Ovary (tissue), 9 donors: Measurements from ENCODE around the gene WFDC2. TPM values are rescaled to one million over a fixed set of nuclear protein-coding genes. Genes with fewer than 3 reads are reported as not detected.

Experiments
- DNase-seq, 5 donors: peaks; one replicate each; pipeline ENCODE4 v3.0.0-alpha.2; 2019 to 2020
- H3K27ac ChIP-seq, 2 donors: fragments of 200-600 bp; one replicate each; pipeline versions ENCODE4 v1.5.1 to v1.8.0; 2019 to 2022
- H3K27me3 ChIP-seq: fragments of 200-600 bp; one replicate; pipeline ENCODE4 v1.8.0; 2022
- H3K36me3 ChIP-seq: fragments of 200-600 bp; sonication (generic); one replicate; pipeline ENCODE4 v1.5.1; 2019
- H3K4me1 ChIP-seq: one replicate; pipeline ENCODE4 v1.8.1; 2013; ENCODE audit warnings: mild to moderate bottlenecking, moderate library complexity; ENCODE audit not compliant: insufficient read depth
- H3K4me3 ChIP-seq: fragments of 200-600 bp; sonication (generic); one replicate; pipeline ENCODE4 v1.5.1; 2017
- H3K9me3 ChIP-seq, 2 donors: fragments of 200-600 bp in 1 of 2; sonication (generic) in 1 of 2; one replicate each; pipeline versions ENCODE4 v1.5.1 to v1.8.1; 2013 to 2019; ENCODE audit warnings: mild to moderate bottlenecking in 1 of 2, moderate library complexity in 1 of 2
- CTCF ChIP-seq, 3 donors: fragments of 450-650 bp in 2 of 3; fragments of 200-600 bp in 1 of 3; IDR thresholded peaks; one replicate each; pipeline versions ENCODE4 v1.5.1 to v1.8.0; 2016 to 2022; ENCODE audit warnings: antibody characterized with exemption in 3 of 3, mild to moderate bottlenecking in 1 of 3
- EP300 ChIP-seq: sonication (generic); formaldehyde crosslinking; IDR thresholded peaks from one replicate; pipeline ENCODE4 v1.6.1; 2017; ENCODE audit warnings: antibody characterized with exemption
- POLR2A ChIP-seq: fragments of 450-650 bp; IDR thresholded peaks from one replicate; pipeline ENCODE4 v1.6.1; 2017; ENCODE audit warnings: antibody characterized with exemption, mild to moderate bottlenecking, moderate library complexity
- WGBS, 3 donors: extraction: QIAGEN DNeasy Blood & Tissue Kit in 1 of 3; methylation state at CpG; one replicate each; pipeline versions ENCODE4 v1.1.5 to v1.1.7; 2013 to 2017; 5-methylcytosine and 5-hydroxymethylcytosine counted together
- intact Hi-C, 4 donors: fragments of 100-400 bp; cut with DNase I; formaldehyde crosslinking; loops; one replicate each; pipeline versions ENCODE4 v1.11.0 to v1.15.1; 2022 to 2023
- polyA plus RNA-seq, 2 donors: library from polyadenylated mRNA; stranded (reverse); fragments of 200-250 nt in 1 of 2; fragments of 350-450 nt in 1 of 2; fragmentation: Illumina TruSeq in 1 of 2; extraction: RNeasy Lipid Tissue Mini Kit (QIAGEN cat#74804) in 1 of 2; gene quantifications; one replicate each; pipeline ENCODE4 v1.2.3, GENCODE V29; 2013 to 2014
- total RNA-seq, 7 donors: library from RNA; depleted of rRNA in 2 of 7; stranded (reverse); fragments of >200 nt in 2 of 7; fragmentation: NEBNext Ultra II Directional in 3 of 7; extraction: Animal tissue kit (Norgen Biotek cat#: 25700) in 3 of 7; gene quantifications; one replicate each; pipeline versions ENCODE4 v1.1.0 to v1.2.4, GENCODE V29; 2016 to 2023
- donor health status: DM: no; HTN: no; CAD: no; lungs with moderate emphysema.
- donor health status: DM: no; HTN: no; CAD: no.
- donor health status: Bipolar disorder and iron deficiency.
- donor health status: DM: yes; HTN: yes; CAD: no.
- donor health status: DM: no; HTN: no; CAD: no.
- donor health status: DM: yes; HTN: yes; CAD: no.

The WFDC2 gene
- total and polyA plus RNA-seq, 9 donors: 1.2 to 246 (median 17.5) TPM

- DNase-seq: no peak
- Histone ChIP-seq H3K4me1 (no peaks in the 10 kb centered on the region), H3K27me3 (no peaks in the 10 kb centered on the region), H3K9me3 (no peaks in the 10 kb centered on the region), H3K27ac (no peak overlapping the region), H3K36me3 (no peaks in the 10 kb centered on the region), H3K4me3 (no peak overlapping the region)
- 53 to 61% (median 60%) methylated on average over 6 of the region's 6 CpGs for WGBS, 3 donors
- TF ChIP-seq EP300: no peak
- TF ChIP-seq CTCF (IDR thresholded peaks at IDR 0.05): no peak
- no peak for TF ChIP-seq POLR2A
- intact Hi-C loops: loop anchor here in 1 of 4 donors (10.0 kb wide), 1 partner anchor 133 kb away; no protein-coding TSS in a partner anchor
These were observed 21.3 kb upstream of the WFDC2 start for GRCh38 chr20:45448270-45448669.

- Histone ChIP-seq H3K27me3 (no peaks in the 10 kb centered on the region), H3K4me3 (no peak overlapping the region), H3K36me3 (no peaks in the 10 kb centered on the region), H3K4me1 (no peaks in the 10 kb centered on the region), H3K9me3 (no peaks in the 10 kb centered on the region), H3K27ac (no peak overlapping the region)
- 57 to 73% (median 69%) methylated on average over 3 of the region's 3 CpGs for WGBS, 3 donors
- no peak for DNase-seq
- intact Hi-C loops: loop anchor here in 1 of 4 donors (10.0 kb wide), 1 partner anchor 135 kb away; no protein-coding TSS in a partner anchor
- TF ChIP-seq POLR2A (no peak), EP300 (no peak), CTCF (IDR thresholded peaks at IDR 0.05) (no peak)
These were observed 20.0 kb upstream of the WFDC2 start for GRCh38 chr20:45449528-45449927.

GRCh38 chr20:45450097-45450818, 19.3 kb upstream of the WFDC2 start:
- Histone ChIP-seq H3K27me3 (no peaks in the 10 kb centered on the region), H3K36me3 (no peaks in the 10 kb centered on the region), H3K4me3 (no peak overlapping the region), H3K27ac (no peak overlapping the region), H3K4me1 (no peaks in the 10 kb centered on the region), H3K9me3 (no peaks in the 10 kb centered on the region)
- TF ChIP-seq EP300: no peak
- no peak for TF ChIP-seq POLR2A
- no peak for DNase-seq
- intact Hi-C loops: no loop called here
- 61 to 66% (median 62%) methylated on average over 5 of the region's 5 CpGs for WGBS, 3 donors

GRCh38 chr20:45452238-45452637, 17.3 kb upstream of the WFDC2 start:
- Histone ChIP-seq H3K9me3 (no peaks in the 10 kb centered on the region), H3K4me1 (no peaks in the 10 kb centered on the region), H3K27me3 (no peaks in the 10 kb centered on the region), H3K27ac (no peak overlapping the region), H3K4me3 (no peak overlapping the region), H3K36me3 (no peaks in the 10 kb centered on the region)
- intact Hi-C loops: no loop called here
- WGBS, 3 donors: 63 to 78% (median 67%) methylated on average over 4 of the region's 4 CpGs
- TF ChIP-seq CTCF (IDR thresholded peaks at IDR 0.05): no peak
- TF ChIP-seq POLR2A: no peak
- no peak for DNase-seq
